Measurements from ENCODE around the gene HK1. TPM values are rescaled to one million over a fixed set of nuclear protein-coding genes. Genes with fewer than 3 reads are reported as not detected.

Gene HK1
- total and polyA plus RNA-seq, 2 of the 13 experiments (the other 11 are each of a cell fraction or from before 2014, with no cell fraction given) = 0.29 to 1.5 TPM

- no peak for TF ChIP-seq PRDM10 (CRISPR knock-in tag; IDR thresholded peaks at IDR 0.05; ENCODE audit: low read depth)
Measured at GRCh38 chr10:69345402-69345801, 67.1 kb downstream of the HK1 start (continued).

- DNase-seq (ENCODE audit: low spot score) (no peak), FAIRE-seq (no peak), ATAC-seq (no peak)
- BruUV-seq (replicated peaks) = no TSS peak
- POLR2A ChIA-PET = no interaction called here
- no peak for TF ChIP-seq ZNF816 (CRISPR knock-in tag; IDR thresholded peaks at IDR 0.05; ENCODE audit: borderline replicate concordance)
- intact Hi-C loops (cut with micrococcal nuclease; ENCODE audit: unreplicated experiment) (no loop called here), in situ Hi-C loops (cut with HindIII; ENCODE audit: extremely low pct_ligation_motif_present, low pct_unique_long_range_greater_than_20kb) (no loop called here)
- Histone ChIP-seq H3K4me3 (replicated peaks in 1 of 3; ENCODE audit: insufficient read depth in 1 of 3, low read depth in 2 of 3, low read length in 3 of 3) (no peak overlapping the region), H3K9me3 (ENCODE audit: low read length) (no peaks in the 10 kb centered on the region), H3K27ac (ENCODE audit: extremely low read length, insufficient read depth, low read length) (no peak overlapping the region), H3K9ac (ENCODE audit: insufficient read depth, low read depth, low read length) (no peak overlapping the region), H3K79me2 (ENCODE audit: insufficient read depth, low read length) (no peaks in the 10 kb centered on the region), H3K27me3 (ENCODE audit: control insufficient read depth in 1 of 2, insufficient read depth in 2 of 2, low read length in 2 of 2) (peaks cover 0 to 5% of the 10 kb centered on the region in 2 experiments; a peak in 2 of 5 replicates), H2AFZ (ENCODE audit: low read length) (no peak overlapping the region), H4K20me1 (ENCODE audit: insufficient read depth, low read length) (no peaks in the 10 kb centered on the region), H3K36me3 (replicated peaks in 1 of 2; ENCODE audit: control insufficient read depth in 1 of 2, insufficient read depth in 2 of 2, low read length in 2 of 2) (no peaks in the 10 kb centered on the region), H3K4me1 (ENCODE audit: insufficient read depth, low read length) (no peaks in the 10 kb centered on the region), H3K4me2 (ENCODE audit: low read depth, low read length) (no peak overlapping the region)
- CTCF ChIA-PET (ENCODE audit: low intra/inter-chr PET ratio, low total read pairs) = no interaction called here
- WGBS (ENCODE audit: low lambda C conversion rate) = 31% methylated on average over 8 of the region's 8 CpGs
Measured at GRCh38 chr10:69345890-69346474, 67.7 kb downstream of the HK1 start.

Measured in HepG2 (cell line).